HG03460 (cell line): ENCODE measurements around the gene GABPB1.

Experiments
- ATAC-seq: cut with Tn5 transposase; IDR thresholded peaks from one replicate; pipeline ENCODE4 v1.9.1; 2021; ENCODE audit not compliant: unreplicated experiment

Gene GABPB1

GRCh38 chr15:50345298-50345697 lies 9.7 kb downstream of the GABPB1 start:
- ATAC-seq = no peak

- ATAC-seq = no peak
Observed at GRCh38 chr15:50344006-50344464, 11.0 kb downstream of the GABPB1 start.

- no peak for ATAC-seq
Observed at GRCh38 chr15:50341616-50342136, 13.3 kb downstream of the GABPB1 start.

- no peak for ATAC-seq
Observed at GRCh38 chr15:50340416-50340815, 14.6 kb downstream of the GABPB1 start.

- ATAC-seq = no peak
Observed at GRCh38 chr15:50339717-50340116, 15.3 kb downstream of the GABPB1 start.

GRCh38 chr15:50335251-50335650 lies 19.7 kb downstream of the GABPB1 start:
- ATAC-seq = no peak

GRCh38 chr15:50333229-50333628 lies 21.8 kb downstream of the GABPB1 start:
- ATAC-seq = no peak

- ATAC-seq = no peak
Observed at GRCh38 chr15:50330921-50331320, 24.1 kb downstream of the GABPB1 start.

GRCh38 chr15:50328116-50328515 lies 26.9 kb downstream of the GABPB1 start:
- no peak for ATAC-seq

GRCh38 chr15:50321680-50322210 lies 33.3 kb downstream of the GABPB1 start:
- no peak for ATAC-seq

GRCh38 chr15:50320504-50320903 lies 34.5 kb downstream of the GABPB1 start:
- ATAC-seq = no peak

GRCh38 chr15:50318697-50319096 lies 36.3 kb downstream of the GABPB1 start:
- ATAC-seq = no peak

- no peak for ATAC-seq
Observed at GRCh38 chr15:50315814-50316630, 39.0 kb downstream of the GABPB1 start.

- ATAC-seq = no peak
Observed at GRCh38 chr15:50312636-50313035, 42.4 kb downstream of the GABPB1 start.

GRCh38 chr15:50307799-50308198 lies 47.2 kb downstream of the GABPB1 start:
- ATAC-seq = no peak

- no peak for ATAC-seq
Observed at GRCh38 chr15:50304836-50305235, 50.2 kb downstream of the GABPB1 start.

- ATAC-seq = no peak
Observed at GRCh38 chr15:50302581-50302980, 52.4 kb downstream of the GABPB1 start.

GRCh38 chr15:50298340-50298739 lies 56.7 kb downstream of the GABPB1 start:
- no peak for ATAC-seq

GRCh38 chr15:50295966-50296365 lies 59.0 kb downstream of the GABPB1 start:
- ATAC-seq = no peak

GRCh38 chr15:50289749-50290148 lies 65.2 kb downstream of the GABPB1 start:
- no peak for ATAC-seq

GRCh38 chr15:50287324-50288116 lies 67.5 kb downstream of the GABPB1 start:
- no peak for ATAC-seq

- no peak for ATAC-seq
Observed at GRCh38 chr15:50281427-50281826, 73.6 kb downstream of the GABPB1 start.
